GM23338 (cell line): Measurements from ENCODE around the gene MTAP. TPM values are rescaled to one million over a fixed set of nuclear protein-coding genes. Genes with fewer than 3 reads are reported as not detected.

Experiments
- ATAC-seq: fragments of 200-7000 bp; cut with Tn5 transposase; 3 replicates; pipeline ENCODE4 v1.9.1; 2020
- DNase-seq: peaks from one replicate; pipeline ENCODE4 v3.0.0-alpha.2; 2015; ENCODE audit warnings: low spot score
- H2AFZ ChIP-seq: fragments of 200-600 bp; sonication (generic); 2 replicates; pipeline ENCODE4 v1.8.0; 2016; ENCODE audit warnings: antibody characterized with exemption, mild to moderate bottlenecking, moderate library complexity
- H3F3A ChIP-seq: fragments of 200-600 bp; sonication (generic); replicated peaks from 2 replicates; pipeline ENCODE4 v1.8.0; 2017; ENCODE audit warnings: antibody characterized with exemption, mixed run types, low read depth
- H3K27ac ChIP-seq: fragments of 200-600 bp; sonication (generic); 2 replicates; pipeline ENCODE4 v1.6.1; 2016; ENCODE audit warnings: low read depth
- H3K27me3 ChIP-seq: fragments of 200-600 bp; sonication (generic); 2 replicates; pipeline ENCODE4 v1.8.0; 2016; ENCODE audit warnings: mild to moderate bottlenecking, mixed run types, moderate library complexity; ENCODE audit not compliant: insufficient read depth
- H3K36me3 ChIP-seq: fragments of 200-600 bp; sonication (generic); 2 replicates; pipeline ENCODE4 v1.8.0; 2016; ENCODE audit warnings: mild to moderate bottlenecking; ENCODE audit not compliant: insufficient read depth
- H3K4me1 ChIP-seq: fragments of 200-600 bp; sonication (generic); 2 replicates; pipeline ENCODE4 v1.8.0; 2016; ENCODE audit warnings: mild to moderate bottlenecking, moderate library complexity; ENCODE audit not compliant: insufficient read depth
- H3K4me2 ChIP-seq: fragments of 200-600 bp; sonication (generic); 2 replicates; pipeline ENCODE4 v1.7.1; 2017; ENCODE audit warnings: mixed run types
- H3K4me3 ChIP-seq: fragments of 200-600 bp; sonication (generic); 2 replicates; pipeline ENCODE4 v1.6.1; 2016; ENCODE audit warnings: mixed run types
- H3K79me2 ChIP-seq: fragments of 200-600 bp; sonication (generic); replicated peaks from 2 replicates; pipeline ENCODE4 v1.8.0; 2017; ENCODE audit warnings: mild to moderate bottlenecking; ENCODE audit not compliant: insufficient read depth
- H3K9me2 ChIP-seq: fragments of 200-600 bp; sonication (generic); 2 replicates; pipeline ENCODE4 v1.8.0; 2017; ENCODE audit not compliant: insufficient read depth
- H4K20me1 ChIP-seq: fragments of 200-600 bp; sonication (generic); replicated peaks from 2 replicates; pipeline ENCODE4 v1.8.0; 2017; ENCODE audit warnings: mild to moderate bottlenecking; ENCODE audit not compliant: insufficient read depth
- H3K27ac Mint-ChIP-seq: 2 replicates; pipeline ENCODE4 v1.8.0; 2020; ENCODE audit warnings: inconsistent platforms, mild to moderate bottlenecking, moderate library complexity, mixed read lengths
- H3K27me3 Mint-ChIP-seq: 3 replicates; pipeline ENCODE4 v1.8.0; 2022; ENCODE audit warnings: low read depth, mild to moderate bottlenecking, moderate library complexity, mixed read lengths, inconsistent platforms; ENCODE audit not compliant: insufficient read depth, poor library complexity
- H3K36me3 Mint-ChIP-seq: 3 replicates; pipeline ENCODE4 v1.8.0; 2021; ENCODE audit warnings: low read depth, mild to moderate bottlenecking, inconsistent platforms, moderate library complexity, mixed read lengths
- H3K4me1 Mint-ChIP-seq: 3 replicates; pipeline ENCODE4 v1.8.0; 2020; ENCODE audit warnings: mild to moderate bottlenecking, inconsistent platforms, mixed read lengths
- H3K4me3 Mint-ChIP-seq: 3 replicates; pipeline ENCODE4 v1.8.0; 2021; ENCODE audit warnings: moderate library complexity, mild to moderate bottlenecking, inconsistent platforms, mixed read lengths
- H3K9me3 Mint-ChIP-seq: 3 replicates; pipeline ENCODE4 v1.8.0; 2020; ENCODE audit warnings: moderate library complexity, mild to moderate bottlenecking, inconsistent platforms, mixed read lengths
- CREB1 ChIP-seq: fragments of 250-450 bp; sonication (Bioruptor Pico); IDR thresholded peaks from 2 replicates; pipeline ENCODE4 v1.5.0; 2020; ENCODE audit warnings: low read depth, mild to moderate bottlenecking, moderate library complexity
- CTCF ChIP-seq, 2 experiments: fragments of 200-600 bp in 1 of 2; sonication (generic) in 1 of 2; conservative IDR thresholded peaks; 2 replicates each; pipeline versions ENCODE4 v1.5.1 to v1.6.1; 2016 to 2017; ENCODE audit warnings: antibody characterized with exemption in 2 of 2, low read depth in 2 of 2, mild to moderate bottlenecking in 2 of 2, moderate library complexity in 1 of 2
- ETS1 ChIP-seq: IDR thresholded peaks from 2 replicates; pipeline ENCODE4 v1.6.1; 2016; ENCODE audit warnings: antibody characterized with exemption
- EZH2 ChIP-seq: fragments of 200-600 bp; sonication (generic); IDR thresholded peaks from one replicate; pipeline ENCODE4 v1.8.0; 2017; ENCODE audit warnings: antibody characterized with exemption, mild to moderate bottlenecking, low read depth; ENCODE audit not compliant: unreplicated experiment
- EZH2phosphoT487 ChIP-seq: fragments of 200-600 bp; sonication (generic); IDR thresholded peaks from one replicate; pipeline ENCODE4 v1.8.1; 2018; ENCODE audit warnings: antibody characterized with exemption; ENCODE audit not compliant: unreplicated experiment
- JUNB ChIP-seq: IDR thresholded peaks from one replicate; pipeline ENCODE4 v1.6.1; 2016; ENCODE audit warnings: antibody characterized with exemption; ENCODE audit not compliant: unreplicated experiment
- NANOG ChIP-seq: IDR thresholded peaks from 2 replicates; pipeline ENCODE4 v1.6.1; 2016; ENCODE audit warnings: antibody characterized with exemption, borderline replicate concordance
- POLR2AphosphoS5 ChIP-seq: IDR thresholded peaks from 2 replicates; pipeline ENCODE4 v1.6.1; 2016; ENCODE audit warnings: antibody characterized with exemption, low read depth
- REST ChIP-seq: IDR thresholded peaks from one replicate; pipeline ENCODE4 v1.6.1; 2018; ENCODE audit warnings: antibody characterized with exemption; ENCODE audit not compliant: unreplicated experiment
- STAT1 ChIP-seq: IDR thresholded peaks from one replicate; pipeline ENCODE4 v1.6.1; 2016; ENCODE audit warnings: antibody characterized with exemption; ENCODE audit not compliant: unreplicated experiment
- ZNF114 ChIP-seq: fragments of 250-450 bp; sonication (Bioruptor Pico); IDR thresholded peaks from 2 replicates; pipeline ENCODE4 v1.5.0; 2020; ENCODE audit warnings: mild to moderate bottlenecking, moderate library complexity
- ZNF331 ChIP-seq: fragments of 250-450 bp; sonication (Bioruptor Pico); IDR thresholded peaks from 2 replicates; pipeline ENCODE4 v1.5.0; 2020; ENCODE audit warnings: low read depth, mild to moderate bottlenecking, moderate library complexity
- polyA plus RNA-seq: library from polyadenylated mRNA; unstranded; fragments of >200 nt; fragmentation: Nextera tagmentation; extraction: Ambion mirVana; gene quantifications from 2 replicates; pipeline ENCODE4 v1.2.1, GENCODE V29; 2016
- total RNA-seq: library from RNA; depleted of rRNA; stranded (reverse); fragments of >200 nt; shearing (Covaris generic); gene quantifications from 2 replicates; pipeline ENCODE4 v1.2.3, GENCODE V29; 2014
- TF ChIP-seq, protein P1 (sequence below): fragments of 250-450 bp; sonication (Bioruptor Pico); IDR thresholded peaks from 2 replicates; pipeline ENCODE4 v1.5.0; 2020; ENCODE audit warnings: mild to moderate bottlenecking, moderate library complexity

MTAP gene
- total and polyA plus RNA-seq, 2 experiments from 2014 or later: 61.8 to 70.0 TPM

- TF ChIP-seq NANOG: no peak
- no peak for TF ChIP-seq ZNF331
- no peak for TF ChIP-seq EZH2
- no peak for TF ChIP-seq ETS1
- no peak for TF ChIP-seq JUNB
- TF ChIP-seq CTCF (conservative IDR thresholded peaks at IDR 0.05; ENCODE audit: low read depth in 2 of 2): no peak
- TF ChIP-seq, protein P1, sequence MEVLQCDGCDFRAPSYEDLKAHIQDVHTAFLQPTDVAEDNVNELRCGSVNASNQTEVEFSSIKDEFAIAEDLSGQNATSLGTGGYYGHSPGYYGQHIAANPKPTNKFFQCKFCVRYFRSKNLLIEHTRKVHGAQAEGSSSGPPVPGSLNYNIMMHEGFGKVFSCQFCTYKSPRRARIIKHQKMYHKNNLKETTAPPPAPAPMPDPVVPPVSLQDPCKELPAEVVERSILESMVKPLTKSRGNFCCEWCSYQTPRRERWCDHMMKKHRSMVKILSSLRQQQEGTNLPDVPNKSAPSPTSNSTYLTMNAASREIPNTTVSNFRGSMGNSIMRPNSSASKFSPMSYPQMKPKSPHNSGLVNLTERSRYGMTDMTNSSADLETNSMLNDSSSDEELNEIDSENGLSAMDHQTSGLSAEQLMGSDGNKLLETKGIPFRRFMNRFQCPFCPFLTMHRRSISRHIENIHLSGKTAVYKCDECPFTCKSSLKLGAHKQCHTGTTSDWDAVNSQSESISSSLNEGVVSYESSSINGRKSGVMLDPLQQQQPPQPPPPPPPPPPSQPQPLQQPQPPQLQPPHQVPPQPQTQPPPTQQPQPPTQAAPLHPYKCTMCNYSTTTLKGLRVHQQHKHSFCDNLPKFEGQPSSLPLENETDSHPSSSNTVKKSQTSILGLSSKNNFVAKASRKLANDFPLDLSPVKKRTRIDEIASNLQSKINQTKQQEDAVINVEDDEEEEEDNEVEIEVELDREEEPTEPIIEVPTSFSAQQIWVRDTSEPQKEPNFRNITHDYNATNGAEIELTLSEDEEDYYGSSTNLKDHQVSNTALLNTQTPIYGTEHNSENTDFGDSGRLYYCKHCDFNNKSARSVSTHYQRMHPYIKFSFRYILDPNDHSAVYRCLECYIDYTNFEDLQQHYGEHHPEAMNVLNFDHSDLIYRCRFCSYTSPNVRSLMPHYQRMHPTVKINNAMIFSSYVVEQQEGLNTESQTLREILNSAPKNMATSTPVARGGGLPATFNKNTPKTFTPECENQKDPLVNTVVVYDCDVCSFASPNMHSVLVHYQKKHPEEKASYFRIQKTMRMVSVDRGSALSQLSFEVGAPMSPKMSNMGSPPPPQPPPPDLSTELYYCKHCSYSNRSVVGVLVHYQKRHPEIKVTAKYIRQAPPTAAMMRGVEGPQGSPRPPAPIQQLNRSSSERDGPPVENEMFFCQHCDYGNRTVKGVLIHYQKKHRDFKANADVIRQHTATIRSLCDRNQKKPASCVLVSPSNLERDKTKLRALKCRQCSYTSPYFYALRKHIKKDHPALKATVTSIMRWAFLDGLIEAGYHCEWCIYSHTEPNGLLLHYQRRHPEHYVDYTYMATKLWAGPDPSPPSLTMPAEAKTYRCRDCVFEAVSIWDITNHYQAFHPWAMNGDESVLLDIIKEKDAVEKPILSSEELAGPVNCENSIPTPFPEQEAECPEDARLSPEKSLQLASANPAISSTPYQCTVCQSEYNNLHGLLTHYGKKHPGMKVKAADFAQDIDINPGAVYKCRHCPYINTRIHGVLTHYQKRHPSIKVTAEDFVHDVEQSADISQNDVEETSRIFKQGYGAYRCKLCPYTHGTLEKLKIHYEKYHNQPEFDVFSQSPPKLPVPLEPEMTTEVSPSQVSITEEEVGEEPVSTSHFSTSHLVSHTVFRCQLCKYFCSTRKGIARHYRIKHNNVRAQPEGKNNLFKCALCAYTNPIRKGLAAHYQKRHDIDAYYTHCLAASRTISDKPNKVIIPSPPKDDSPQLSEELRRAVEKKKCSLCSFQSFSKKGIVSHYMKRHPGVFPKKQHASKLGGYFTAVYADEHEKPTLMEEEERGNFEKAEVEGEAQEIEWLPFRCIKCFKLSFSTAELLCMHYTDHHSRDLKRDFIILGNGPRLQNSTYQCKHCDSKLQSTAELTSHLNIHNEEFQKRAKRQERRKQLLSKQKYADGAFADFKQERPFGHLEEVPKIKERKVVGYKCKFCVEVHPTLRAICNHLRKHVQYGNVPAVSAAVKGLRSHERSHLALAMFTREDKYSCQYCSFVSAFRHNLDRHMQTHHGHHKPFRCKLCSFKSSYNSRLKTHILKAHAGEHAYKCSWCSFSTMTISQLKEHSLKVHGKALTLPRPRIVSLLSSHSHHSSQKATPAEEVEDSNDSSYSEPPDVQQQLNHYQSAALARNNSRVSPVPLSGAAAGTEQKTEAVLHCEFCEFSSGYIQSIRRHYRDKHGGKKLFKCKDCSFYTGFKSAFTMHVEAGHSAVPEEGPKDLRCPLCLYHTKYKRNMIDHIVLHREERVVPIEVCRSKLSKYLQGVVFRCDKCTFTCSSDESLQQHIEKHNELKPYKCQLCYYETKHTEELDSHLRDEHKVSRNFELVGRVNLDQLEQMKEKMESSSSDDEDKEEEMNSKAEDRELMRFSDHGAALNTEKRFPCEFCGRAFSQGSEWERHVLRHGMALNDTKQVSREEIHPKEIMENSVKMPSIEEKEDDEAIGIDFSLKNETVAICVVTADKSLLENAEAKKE: no peak
- TF ChIP-seq POLR2AphosphoS5: no peak
- TF ChIP-seq EZH2phosphoT487: no peak
- TF ChIP-seq ZNF114 (CRISPR knock-in tag): no peak
- no peak for TF ChIP-seq STAT1
- TF ChIP-seq CREB1 (CRISPR knock-in tag): no peak
- no peak for TF ChIP-seq REST
Measured at GRCh38 chr9:21753523-21753922, 48.9 kb upstream of the MTAP start.

More at GRCh38 chr9:21753523-21753922, 48.9 kb upstream of the MTAP start:
- no peaks in the 10 kb centered on the region for H3K36me3 ChIP-seq
- no peak overlapping the region for H3K4me3 ChIP-seq
- no peaks in the 10 kb centered on the region for H3F3A ChIP-seq
- peaks cover 100% of the 10 kb centered on the region for H3K27me3 ChIP-seq
- H3K36me3 Mint-ChIP-seq: no peaks in the 10 kb centered on the region
- H3K4me2 ChIP-seq: no peak overlapping the region
- no peaks in the 10 kb centered on the region for H3K9me2 ChIP-seq
- peaks cover 27% of the 10 kb centered on the region for H4K20me1 ChIP-seq
- peaks cover 95% of the 10 kb centered on the region for H3K27me3 Mint-ChIP-seq
- no peak overlapping the region for H3K4me3 Mint-ChIP-seq
- no peak for DNase-seq
- H2AFZ ChIP-seq: no peak overlapping the region
- 0 out of 2 replicates have a peak, but pooled peaks cover 6% of the 10 kb centered on the region for H3K4me1 ChIP-seq
- no peak overlapping the region for H3K27ac Mint-ChIP-seq
- no peaks in the 10 kb centered on the region for H3K79me2 ChIP-seq
- H3K9me3 Mint-ChIP-seq: no peaks in the 10 kb centered on the region; the same call in 2 of the 3 replicates
- H3K27ac ChIP-seq: no peak overlapping the region
- H3K4me1 Mint-ChIP-seq: peaks cover 6% of the 10 kb centered on the region; the same call in 2 of the 3 replicates
- no peak for ATAC-seq
